Activated CD8-positive, alpha-beta T cell treated with anti-CD3 and anti-CD28 coated beads for 36 hours (primary cell): ENCODE data around the gene CERS4. TPM values are rescaled to one million over a fixed set of nuclear protein-coding genes. Genes with fewer than 3 reads are reported as not detected.
A peak's percentile ranks its signal among the peaks of the same experiment; 100 is the strongest.

ENCODE experiments used
- ATAC-seq: fragments of 200-7000 bp; cut with Tn5 transposase; one replicate; pipeline ENCODE4 v1.10.0; 2021; ENCODE audit warnings: mild to moderate bottlenecking, moderate library complexity
- CTCF ChIA-PET: fragments of 350-600 bp; sonication (Branson Sonifier 250); formaldehyde crosslinking; loops from one replicate; lab custom pipeline; 2021; ENCODE audit warnings: antibody characterized with exemption; lab: Charles Lee
- POLR2A ChIA-PET: fragments of 350-600 bp; sonication (Branson Sonifier 250); formaldehyde crosslinking; loops from one replicate; lab custom pipeline; 2021; ENCODE audit warnings: antibody characterized with exemption; lab: Charles Lee
- DNase-seq: peaks from one replicate; pipeline ENCODE4 v3.0.0-alpha.2; 2020
- H3K27ac Mint-ChIP-seq: one replicate; pipeline ENCODE4 v1.8.0; 2021; ENCODE audit warnings: mild to moderate bottlenecking, mixed read lengths
- H3K27me3 Mint-ChIP-seq: one replicate; pipeline ENCODE4 v1.8.0; 2021; ENCODE audit warnings: mixed read lengths
- H3K36me3 Mint-ChIP-seq: one replicate; pipeline ENCODE4 v1.8.0; 2021; ENCODE audit warnings: low read depth, mixed read lengths
- H3K4me1 Mint-ChIP-seq: one replicate; pipeline ENCODE4 v1.8.0; 2021; ENCODE audit warnings: low read depth, mixed read lengths
- H3K4me3 Mint-ChIP-seq: one replicate; pipeline ENCODE4 v1.8.0; 2021; ENCODE audit warnings: mild to moderate bottlenecking, moderate library complexity, mixed read lengths
- H3K9me3 Mint-ChIP-seq: one replicate; pipeline ENCODE4 v1.8.0; 2021; ENCODE audit warnings: mixed read lengths
- CTCF ChIP-seq: fragments of 200-600 bp; IDR thresholded peaks from one replicate; pipeline ENCODE4 v1.8.0; 2022; ENCODE audit warnings: antibody characterized with exemption, mild to moderate bottlenecking
- intact Hi-C: fragments of 100-400 bp; cut with micrococcal nuclease; formaldehyde crosslinking; loops from one replicate; pipeline ENCODE4 v1.10.0; 2022
- total RNA-seq, 2 experiments: library from RNA; stranded (reverse); gene quantifications; one replicate each; pipeline ENCODE4 v1.2.3, GENCODE V29; 2021

Gene CERS4
- total RNA-seq, 2 experiments from 2014 or later: 15.5 to 19.7 TPM

GRCh38 chr19:8239528-8240273 is 30.5 kb downstream of the CERS4 start:
- Mint-ChIP-seq H3K27ac (peak overlapping the region; percentile 31), H3K27me3 (no peaks in the 10 kb centered on the region), H3K9me3 (peaks cover 16% of the 10 kb centered on the region), H3K4me1 (peaks cover 19% of the 10 kb centered on the region), H3K36me3 (peaks cover 27% of the 10 kb centered on the region), H3K4me3 (no peak overlapping the region)
- ChIA-PET CTCF (interaction anchor here (1.3 to 1.9 kb wide), 2 partner anchors 81 to 237 kb away, joined by 4 to 6 read pairs; no protein-coding TSS in a partner anchor), POLR2A (interaction anchor here (1.1 kb wide), 1 partner anchor 23 kb away, joined by 3 read pairs; no protein-coding TSS in a partner anchor)
- TF ChIP-seq CTCF: no peak
- no peak for ATAC-seq
- intact Hi-C loops: loop anchor here (10.0 kb wide), 1 partner anchor 295 kb away; the partner anchor contains the start of gene TIMM44
- no peak for DNase-seq

- Mint-ChIP-seq H3K27me3 (no peaks in the 10 kb centered on the region), H3K4me3 (peak overlapping the region; percentile 2), H3K4me1 (peaks cover 19% of the 10 kb centered on the region), H3K27ac (peak overlapping the region; percentile 31), H3K36me3 (peaks cover 27% of the 10 kb centered on the region), H3K9me3 (peaks cover 16% of the 10 kb centered on the region)
- no peak for TF ChIP-seq CTCF
- peak; percentile 86 for DNase-seq
- intact Hi-C loops: loop anchor here (10.0 kb wide), 1 partner anchor 296 kb away; the partner anchor contains the start of gene TIMM44
- POLR2A ChIA-PET: interaction anchor here (1.1 to 1.5 kb wide), 2 partner anchors 22 to 82 kb away, joined by 3 read pairs; no protein-coding TSS in a partner anchor
- peak; percentile 88 for ATAC-seq
- CTCF ChIA-PET: interaction anchor here (1.0 to 1.9 kb wide), 2 partner anchors 82 to 238 kb away, joined by 3 to 6 read pairs; no protein-coding TSS in a partner anchor
Observed at GRCh38 chr19:8240274-8241229, 31.4 kb downstream of the CERS4 start.

- Mint-ChIP-seq H3K36me3 (peaks cover 27% of the 10 kb centered on the region), H3K27me3 (no peaks in the 10 kb centered on the region), H3K4me1 (peaks cover 19% of the 10 kb centered on the region), H3K27ac (no peak overlapping the region), H3K9me3 (peaks cover 16% of the 10 kb centered on the region), H3K4me3 (no peak overlapping the region)
- DNase-seq (no peak), ATAC-seq (no peak)
- TF ChIP-seq CTCF: no peak
- ChIA-PET POLR2A (interaction anchor here (1.2 to 1.5 kb wide), 2 partner anchors 8 to 83 kb away, joined by 3 to 4 read pairs; no protein-coding TSS in a partner anchor), CTCF (interaction anchor here (1.0 to 1.3 kb wide), 2 partner anchors 83 kb away, joined by 3 to 6 read pairs; no protein-coding TSS in a partner anchor)
- intact Hi-C loops: loop anchor here (10.0 kb wide), 1 partner anchor 297 kb away; the partner anchor contains the start of gene TIMM44
Observed at GRCh38 chr19:8241646-8242045, 32.5 kb downstream of the CERS4 start.

- no peak for TF ChIP-seq CTCF
- Mint-ChIP-seq H3K36me3 (peaks cover 27% of the 10 kb centered on the region), H3K27ac (no peak overlapping the region), H3K4me3 (no peak overlapping the region), H3K27me3 (no peaks in the 10 kb centered on the region), H3K4me1 (peaks cover 19% of the 10 kb centered on the region), H3K9me3 (peaks cover 16% of the 10 kb centered on the region)
- ChIA-PET CTCF (interaction anchor here (1.3 to 2.1 kb wide), 3 partner anchors 10 to 298 kb away, joined by 4 to 6 read pairs (median 6); no protein-coding TSS in a partner anchor), POLR2A (interaction anchor here (0.7 to 1.2 kb wide), 2 partner anchors 8 to 27 kb away, joined by 3 to 4 read pairs; no protein-coding TSS in a partner anchor)
- no peak for ATAC-seq
- intact Hi-C loops: loop anchor here (10.0 kb wide), 1 partner anchor 298 kb away; the partner anchor contains the start of gene TIMM44
- no peak for DNase-seq
Observed at GRCh38 chr19:8242211-8242821, 33.1 kb downstream of the CERS4 start.
